NCI-H226 (cell line): Measurements from ENCODE around the gene MYH2.
A peak's percentile ranks its signal among the peaks of the same experiment; 100 is the strongest.
"Not testable (repeated sequence)": the region's sequence is repeated elsewhere in the genome, so short reads cannot be mapped to it uniquely, and the experiment has no call there.

Experiments
- DNase-seq: peaks from one replicate; pipeline ENCODE4 v3.0.0-alpha.2; 2015

MYH2 gene

GRCh38 chr17:10549096-10549842 is at the start of gene MYH2:
TSS of gene MYH2 (minus strand) at chr17:10549658. CDS start at chr17:10547920, 1,738 bp downstream.
- DNase-seq: no peak

- no peak for DNase-seq
These were observed 49.2 kb upstream of the MYH2 start for GRCh38 chr17:10598621-10599020.

GRCh38 chr17:10589553-10590145 is 40.2 kb upstream of the MYH2 start:
- DNase-seq: no peak

DNA sequence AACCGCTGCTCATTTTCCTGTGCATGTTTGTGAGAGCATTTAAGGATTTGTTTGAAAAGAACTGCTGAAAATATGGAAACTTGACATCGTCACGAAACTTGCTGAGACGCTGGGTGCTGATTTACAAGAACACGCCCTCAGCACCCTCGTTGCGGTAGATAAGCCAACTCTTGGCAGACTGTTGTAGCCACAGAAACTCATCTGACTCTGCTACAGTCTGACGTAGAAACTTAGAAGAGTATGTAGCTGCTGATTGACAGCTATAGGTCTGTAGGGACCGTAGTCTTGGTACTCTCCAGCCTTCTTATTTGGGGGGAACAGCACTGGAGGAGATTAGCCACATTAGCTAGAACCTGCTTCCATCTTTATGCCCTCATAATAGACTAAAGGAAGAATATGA is 36.1 kb upstream of the MYH2 start:
- DNase-seq: peak; percentile 23

DNA sequence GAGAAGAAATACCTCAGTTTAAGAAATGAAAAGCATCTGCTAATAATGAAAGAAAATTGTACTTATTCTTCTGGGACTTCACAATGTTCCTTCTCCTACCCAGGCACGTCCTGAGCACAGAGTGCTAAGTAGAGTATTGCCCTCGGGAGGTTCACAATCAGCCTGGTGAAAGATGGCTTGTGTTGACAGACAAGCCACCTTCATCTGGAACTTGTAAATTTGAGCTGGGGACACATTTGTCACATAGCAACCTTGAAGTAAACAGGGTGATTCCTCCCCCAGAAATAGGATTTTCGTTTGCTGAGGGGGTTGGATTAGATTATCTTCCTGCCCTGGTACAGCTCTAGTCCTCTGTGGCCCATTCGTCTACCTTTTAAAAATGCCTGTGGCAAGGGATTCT is 34.4 kb upstream of the MYH2 start:
- DNase-seq: no peak

DNA sequence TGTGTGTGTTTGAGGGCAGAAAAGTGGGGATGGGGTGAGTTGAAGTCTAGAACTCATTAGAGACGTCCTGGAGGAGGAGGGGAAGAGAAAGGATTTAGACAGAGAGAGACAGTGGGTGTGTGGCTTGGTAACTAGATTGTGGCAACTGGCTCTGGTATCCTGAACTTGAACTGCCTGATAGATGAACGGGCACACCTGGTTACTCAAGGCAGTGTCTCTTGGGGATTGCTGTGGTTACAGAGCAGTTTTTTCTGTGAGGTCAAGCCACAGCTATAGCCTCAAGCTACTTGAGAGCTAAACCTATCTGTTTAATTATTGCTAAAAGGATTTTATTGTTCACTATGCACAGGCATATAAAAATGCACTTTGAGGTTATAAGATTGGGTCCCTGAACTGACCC is 29.8 kb upstream of the MYH2 start:
- no peak for DNase-seq

DNA sequence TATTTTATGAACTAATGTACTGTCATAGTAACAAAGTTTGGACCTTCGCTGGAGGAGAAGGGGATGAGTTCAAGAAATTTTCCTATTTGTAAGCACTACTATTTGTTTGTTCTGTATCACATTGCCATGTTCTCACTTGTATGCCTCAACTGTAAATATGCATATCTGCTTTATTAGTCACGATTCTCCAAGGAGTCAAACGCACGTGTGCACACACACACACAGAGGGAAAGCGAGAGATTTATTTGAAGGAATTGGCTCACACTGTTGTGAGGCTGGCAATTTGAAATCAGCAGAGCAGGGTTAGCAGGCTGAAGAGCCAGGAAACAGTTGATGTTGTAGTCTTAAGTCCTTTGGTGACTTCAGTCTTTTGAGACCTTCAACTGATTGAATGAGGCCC is 24.9 kb upstream of the MYH2 start:
- DNase-seq: no peak

- no peak for DNase-seq
These were observed 14.7 kb upstream of the MYH2 start for GRCh38 chr17:10563991-10564660.

- DNase-seq: no peak
These were observed 8.6 kb upstream of the MYH2 start for GRCh38 chr17:10558049-10558448.

DNA sequence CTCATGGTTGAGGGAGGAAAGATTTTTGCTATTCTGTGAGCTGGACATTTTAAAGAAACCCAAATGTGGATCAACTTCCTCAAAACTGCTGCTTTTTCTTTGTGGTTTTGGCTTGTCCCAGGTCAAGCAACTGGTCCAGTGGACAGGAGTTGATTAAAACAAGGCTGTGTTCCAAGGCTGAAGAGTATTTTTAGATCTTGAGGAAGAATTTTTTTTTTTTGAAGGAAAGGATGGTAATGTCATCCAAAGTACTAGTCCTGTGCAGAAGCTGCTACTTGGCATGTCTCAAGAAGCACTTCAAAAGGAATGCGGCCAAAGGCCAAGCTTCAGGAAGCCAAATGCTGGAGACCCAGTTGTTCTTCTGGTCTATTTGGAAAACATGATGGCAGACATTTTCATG is 8.0 kb upstream of the MYH2 start:
- no peak for DNase-seq

GRCh38 chr17:10556301-10557005 is 7.0 kb upstream of the MYH2 start:
- no peak for DNase-seq

DNA sequence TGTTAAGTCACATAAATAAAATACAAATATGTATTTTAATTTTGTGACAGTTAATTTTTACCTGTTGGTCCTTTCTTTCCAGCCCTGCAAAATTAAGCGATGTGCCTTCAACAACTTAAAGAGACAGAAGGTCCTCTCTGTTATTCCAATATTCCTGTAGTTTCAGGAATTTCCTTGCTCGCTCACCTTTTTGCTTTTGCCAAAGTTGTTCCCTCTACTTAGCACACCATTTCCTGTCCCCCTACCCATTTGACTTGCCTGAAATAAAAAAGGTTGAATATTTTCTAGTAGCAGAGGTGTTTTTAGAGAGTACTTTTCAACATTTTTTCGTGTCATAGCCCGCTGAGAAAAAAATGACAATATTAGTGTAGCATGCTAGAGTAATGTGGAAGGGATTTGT is 556 bp upstream of the MYH2 start:
- no peak for DNase-seq

- DNase-seq: no peak
These were observed 2.1 kb downstream of the MYH2 start for GRCh38 chr17:10547351-10547750.

DNA sequence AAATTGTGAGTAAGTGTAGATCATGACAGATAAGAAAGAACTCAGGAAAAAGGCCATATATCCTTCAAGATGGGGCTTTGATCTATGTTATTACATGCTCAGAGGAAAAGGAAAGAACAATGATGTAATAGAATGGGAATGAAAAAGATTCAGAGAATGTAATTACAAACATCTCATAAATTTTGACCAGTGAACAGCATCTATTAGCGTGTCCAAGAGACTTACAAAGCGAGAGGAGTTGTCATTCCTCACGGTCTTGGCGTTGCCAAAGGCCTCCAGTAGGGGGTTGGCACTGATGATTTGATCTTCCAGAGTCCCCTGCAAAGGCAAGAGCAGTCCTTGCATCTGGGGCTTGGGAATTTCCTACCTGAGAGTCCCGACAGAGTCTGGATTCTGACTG is 6.0 kb downstream of the MYH2 start:
- DNase-seq: peak; percentile 73

DNA sequence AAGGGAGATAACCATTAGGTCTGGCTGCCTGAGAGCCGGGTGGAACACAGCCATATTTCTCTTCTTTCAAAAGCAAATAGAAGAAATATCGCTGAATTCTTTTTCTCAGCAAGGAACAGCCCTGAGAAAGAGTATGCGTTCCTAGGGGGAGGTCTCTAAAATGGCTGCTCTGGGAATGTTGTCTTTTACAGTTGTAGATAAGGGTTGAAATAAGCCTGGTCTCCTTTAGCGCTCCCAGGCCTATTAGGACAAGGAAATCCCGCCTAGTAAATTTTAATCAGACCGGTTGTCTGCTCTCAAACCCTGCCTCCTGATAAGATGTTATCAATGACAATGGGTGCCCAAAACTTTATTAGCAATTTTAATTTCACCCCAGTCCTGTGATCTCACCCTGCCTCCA is 8.3 kb downstream of the MYH2 start:
- DNase-seq: not testable (repeated sequence)

- DNase-seq: no peak
These were observed 17.4 kb downstream of the MYH2 start for GRCh38 chr17:10532026-10532425.

DNA sequence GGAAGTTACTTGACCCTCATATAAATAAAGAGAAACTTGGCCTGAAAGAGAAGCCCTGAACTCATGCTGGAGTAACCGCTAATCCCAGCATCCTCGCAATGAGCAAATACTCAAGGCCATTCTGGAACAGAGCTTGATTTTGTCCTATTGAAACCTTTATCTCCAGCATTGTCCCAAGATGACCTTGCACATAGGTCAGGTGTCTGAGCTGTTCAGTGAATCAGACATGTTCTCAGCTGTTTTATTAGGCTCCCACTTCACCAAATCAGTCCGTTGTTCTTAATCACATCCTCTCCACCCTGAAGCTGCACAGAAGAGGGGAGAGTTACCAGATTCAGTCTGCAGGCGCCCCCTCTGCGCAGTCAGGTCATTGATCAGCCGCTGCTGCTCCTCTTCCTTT is 22.0 kb downstream of the MYH2 start:
- no peak for DNase-seq

GRCh38 chr17:10526517-10526916 is 22.9 kb downstream of the MYH2 start:
- no peak for DNase-seq

- no peak for DNase-seq
These were observed 26.4 kb downstream of the MYH2 start for GRCh38 chr17:10523064-10523463.

DNA sequence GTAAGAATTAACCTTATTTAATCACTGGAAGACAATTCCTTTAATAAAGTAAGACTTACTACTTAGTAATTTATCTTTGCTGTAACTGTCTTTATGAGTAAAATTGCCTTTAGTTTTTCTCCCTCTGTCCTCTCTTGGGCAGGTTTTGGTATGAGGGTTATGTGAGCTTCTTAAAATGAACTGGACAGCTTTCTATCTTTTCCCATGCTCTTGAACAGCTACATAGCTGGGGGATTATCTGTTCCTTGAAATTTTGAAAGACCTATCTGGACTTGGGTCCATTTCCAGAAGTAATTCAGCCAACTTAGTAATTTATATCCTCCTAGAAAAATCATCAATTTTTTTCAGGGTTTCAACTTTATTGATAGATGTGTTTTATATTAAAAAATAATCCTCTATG is 27.5 kb downstream of the MYH2 start:
- no peak for DNase-seq

DNA sequence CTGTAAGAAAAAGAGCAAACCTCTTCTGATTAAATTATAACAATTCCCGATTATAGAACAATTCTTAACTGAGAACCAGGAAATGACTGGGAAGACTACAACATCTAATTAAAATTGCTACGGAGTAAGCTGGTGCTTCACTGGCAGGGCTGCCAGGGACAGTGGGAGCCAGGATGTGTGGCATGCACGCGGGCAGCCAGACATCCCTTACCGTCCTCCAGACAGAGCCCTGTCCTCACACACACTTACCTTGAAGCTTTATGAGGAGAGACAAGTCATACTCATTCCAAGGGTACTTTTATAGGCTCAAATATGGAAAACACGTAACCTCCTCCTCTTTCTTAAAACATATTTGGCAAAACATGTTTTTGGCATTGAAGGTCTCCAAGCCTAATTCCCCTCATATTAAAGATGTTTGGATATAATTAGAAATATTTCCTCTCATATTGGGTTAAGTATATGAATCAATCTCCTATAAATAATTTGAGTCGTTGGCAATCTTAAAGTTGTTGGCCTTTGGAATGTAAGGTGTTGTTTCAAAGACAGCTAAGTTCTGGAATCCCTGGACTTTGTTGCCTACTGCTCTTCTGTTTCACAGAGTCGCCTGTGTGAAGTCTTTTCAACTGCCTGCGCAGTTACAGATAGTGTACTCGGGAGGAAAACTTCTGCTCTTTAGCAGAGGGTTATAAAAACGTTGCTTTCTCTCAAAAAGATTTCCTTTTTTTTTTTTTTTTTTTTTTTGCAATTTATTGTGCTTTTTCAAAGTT is 31.0 kb downstream of the MYH2 start, which contains the start of gene MYH1:
MYH1 (minus strand) TSS at position 272 of the 767 bp plus-strand sequence. CDS start 1,900 bp downstream, outside the sequence.
- no peak for DNase-seq

- no peak for DNase-seq
These were observed 32.8 kb downstream of the MYH2 start for GRCh38 chr17:10516638-10517037.

DNA sequence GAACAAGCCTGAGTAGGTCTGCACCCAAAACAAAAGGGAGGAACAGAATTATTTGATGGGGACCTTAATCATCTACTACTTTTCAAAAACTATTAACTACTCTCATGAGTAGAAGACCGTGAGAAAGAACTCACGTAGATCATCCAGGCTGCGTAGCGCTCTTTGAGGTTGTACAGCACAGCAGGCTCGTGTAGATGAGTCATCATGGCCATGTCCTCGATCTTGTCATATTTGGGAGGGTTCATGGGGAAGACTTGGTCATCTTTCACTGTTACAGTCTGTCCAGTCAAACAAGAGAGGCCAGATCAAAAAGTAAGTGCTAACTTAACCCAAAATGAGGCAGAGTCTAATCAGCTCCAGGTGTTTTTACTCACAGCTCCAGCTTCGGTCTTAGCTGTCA is 33.4 kb downstream of the MYH2 start:
- no peak for DNase-seq
